ENCODE measurements around the gene COP1. TPM values are rescaled to one million over a fixed set of nuclear protein-coding genes. Genes with fewer than 3 reads are reported as not detected.
"Not testable (repeated sequence)": the region's sequence is repeated elsewhere in the genome, so short reads cannot be mapped to it uniquely, and the experiment has no call there.

Gene COP1
- total and polyA plus RNA-seq, 10 donors: 46.7 to 110 (median 66.0) TPM

DNA sequence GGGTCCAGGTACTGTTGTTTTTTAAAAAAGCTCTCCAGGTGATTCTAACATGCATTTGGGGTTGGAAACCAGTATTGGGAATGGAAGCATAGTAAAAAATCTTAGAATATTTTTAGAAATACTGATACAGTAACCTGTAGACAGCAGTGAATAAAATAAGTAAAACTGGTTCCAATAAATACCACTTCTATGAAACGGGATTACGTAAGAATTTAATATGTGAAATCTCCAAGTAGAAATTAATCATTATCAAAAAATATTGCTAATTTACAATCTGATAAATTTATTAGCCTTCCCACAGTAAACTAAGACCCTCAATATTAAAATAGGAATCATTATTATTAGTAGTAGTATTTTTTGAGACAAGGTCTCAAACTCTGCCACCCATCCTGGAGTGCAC is 177.5 kb downstream of the COP1 start:
- peaks cover 0 to 70% (median 2%) of the 10 kb centered on the region in 6 donors for H3K36me3 ChIP-seq
- H3K27ac ChIP-seq: no peak overlapping the region
- H3K9me3 ChIP-seq: no peaks in the 10 kb centered on the region
- TF ChIP-seq POLR2A (IDR thresholded peaks at IDR 0.05) (no peak), CTCF (IDR thresholded peaks at IDR 0.05 in 8 of 11, conservative IDR thresholded peaks at IDR 0.05 in 3 of 11) (no peak), POLR2AphosphoS5 (IDR thresholded peaks at IDR 0.05) (no peak)
- H3K4me1 ChIP-seq: no peaks in the 10 kb centered on the region
- H3K27me3 ChIP-seq (replicated peaks in 1 of 7): no peaks in the 10 kb centered on the region
- intact Hi-C loops (cut with DNase I; ENCODE audit: low total_unique reads): no loop called here
- no peak for DNase-seq
- H3K4me3 ChIP-seq: no peak overlapping the region
- 98 to 100% (median 99%) methylated on average over 2 of the region's 2 CpGs for WGBS, 5 donors

- H3K4me3 ChIP-seq: no peak overlapping the region
- H3K27me3 ChIP-seq (replicated peaks in 1 of 7): no peaks in the 10 kb centered on the region
- no peak for TF ChIP-seq POLR2A (IDR thresholded peaks at IDR 0.05)
- no peak for TF ChIP-seq POLR2AphosphoS5 (IDR thresholded peaks at IDR 0.05)
- TF ChIP-seq CTCF (IDR thresholded peaks at IDR 0.05 in 8 of 11, conservative IDR thresholded peaks at IDR 0.05 in 3 of 11): no peak
- no peaks in the 10 kb centered on the region for H3K9me3 ChIP-seq
- peaks cover 0 to 66% (median 2%) of the 10 kb centered on the region in 6 donors for H3K36me3 ChIP-seq
- no peaks in the 10 kb centered on the region for H3K4me1 ChIP-seq
- no peak for DNase-seq
- intact Hi-C loops (cut with DNase I; ENCODE audit: low total_unique reads): no loop called here
- H3K27ac ChIP-seq: no peak overlapping the region
Observed at GRCh38 chr1:176029155-176029554, 177.9 kb downstream of the COP1 start.

DNA sequence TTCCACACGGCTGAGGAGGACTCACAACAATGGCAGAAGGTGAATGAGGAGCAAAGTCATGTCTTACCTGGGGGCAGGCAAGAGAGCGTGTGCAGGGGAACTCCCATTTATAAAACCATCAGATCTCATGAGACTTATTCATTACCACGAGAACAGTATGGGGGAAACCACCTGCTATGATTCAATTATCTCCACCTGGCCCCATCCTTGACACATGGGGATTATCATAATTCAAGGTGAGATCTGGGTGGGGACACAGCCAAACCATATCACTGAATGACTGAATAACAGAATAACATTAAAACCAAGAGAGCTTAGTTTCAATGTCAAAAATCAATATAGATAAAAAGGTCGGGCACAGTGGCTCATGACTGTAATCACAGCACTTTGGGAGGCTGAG is 179.2 kb downstream of the COP1 start:
- H3K9me3 ChIP-seq; DNase-seq; H3K4me1 ChIP-seq; H3K27ac ChIP-seq; H3K27me3 ChIP-seq (replicated peaks in 1 of 7); intact Hi-C loops (cut with DNase I; ENCODE audit: low total_unique reads); H3K4me3 ChIP-seq: not testable (repeated sequence)
- WGBS, 5 donors: 69 to 83% (median 76%) methylated on average over 4 of the region's 4 CpGs
- peaks cover 0 to 72% (median 2%) of the 10 kb centered on the region in 6 donors for H3K36me3 ChIP-seq

DNA sequence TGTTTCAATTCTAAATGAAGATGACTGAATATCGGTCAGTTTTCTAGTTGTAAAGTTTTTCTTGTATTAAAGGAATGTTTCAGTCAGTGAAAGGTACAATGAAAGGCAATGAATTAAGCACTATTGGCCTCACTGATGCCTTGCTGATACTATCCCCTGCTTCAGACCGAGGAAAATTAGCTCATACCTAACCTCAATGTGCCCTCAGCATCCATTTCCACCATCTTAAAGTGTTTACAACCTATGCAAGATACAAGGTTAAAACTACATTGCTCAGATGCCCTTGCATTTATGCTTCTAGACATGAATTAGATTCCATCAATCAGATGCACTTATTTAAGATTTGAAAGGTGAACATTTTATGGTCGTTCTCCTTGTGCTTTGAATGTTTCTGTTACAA is 184.5 kb downstream of the COP1 start:
- peaks cover 0 to 78% (median 8%) of the 10 kb centered on the region in 6 donors for H3K36me3 ChIP-seq
- 78 to 97% (median 93%) methylated on average over 3 of the region's 3 CpGs for WGBS, 5 donors
- TF ChIP-seq POLR2A (IDR thresholded peaks at IDR 0.05) (no peak), POLR2AphosphoS5 (IDR thresholded peaks at IDR 0.05) (no peak), CTCF (IDR thresholded peaks at IDR 0.05 in 8 of 11, conservative IDR thresholded peaks at IDR 0.05 in 3 of 11) (no peak)
- intact Hi-C loops (cut with DNase I; ENCODE audit: low total_unique reads): no loop called here
- H3K27me3 ChIP-seq (replicated peaks in 1 of 7): no peaks in the 10 kb centered on the region
- no peaks in the 10 kb centered on the region for H3K9me3 ChIP-seq
- H3K27ac ChIP-seq: no peak overlapping the region
- H3K4me1 ChIP-seq: no peaks in the 10 kb centered on the region
- no peak for DNase-seq
- no peak overlapping the region for H3K4me3 ChIP-seq

GRCh38 chr1:176017722-176018121 is 189.4 kb downstream of the COP1 start:
- 71 to 86% (median 76%) methylated on average over 4 of the region's 4 CpGs for WGBS, 5 donors
- Histone ChIP-seq H3K4me3 (no peak overlapping the region), H3K27me3 (replicated peaks in 1 of 7) (no peaks in the 10 kb centered on the region), H3K9me3 (no peaks in the 10 kb centered on the region), H3K36me3 (peaks cover 0 to 87% (median 8%) of the 10 kb centered on the region in 6 donors), H3K27ac (no peak overlapping the region), H3K4me1 (no peaks in the 10 kb centered on the region)
- intact Hi-C loops (cut with DNase I; ENCODE audit: low total_unique reads): no loop called here
- no peak for DNase-seq
- TF ChIP-seq POLR2AphosphoS5 (IDR thresholded peaks at IDR 0.05) (no peak), CTCF (IDR thresholded peaks at IDR 0.05 in 8 of 11, conservative IDR thresholded peaks at IDR 0.05 in 3 of 11) (no peak)

Measured in spleen (tissue), 11 donors.